Measurements from ENCODE around the gene SUSD1. TPM values are rescaled to one million over a fixed set of nuclear protein-coding genes. Genes with fewer than 3 reads are reported as not detected.
A peak's percentile ranks its signal among the peaks of the same experiment; 100 is the strongest.

SUSD1 gene
- total RNA-seq, 2 donors from 2014 or later = 6.2 to 10.6 TPM

DNA sequence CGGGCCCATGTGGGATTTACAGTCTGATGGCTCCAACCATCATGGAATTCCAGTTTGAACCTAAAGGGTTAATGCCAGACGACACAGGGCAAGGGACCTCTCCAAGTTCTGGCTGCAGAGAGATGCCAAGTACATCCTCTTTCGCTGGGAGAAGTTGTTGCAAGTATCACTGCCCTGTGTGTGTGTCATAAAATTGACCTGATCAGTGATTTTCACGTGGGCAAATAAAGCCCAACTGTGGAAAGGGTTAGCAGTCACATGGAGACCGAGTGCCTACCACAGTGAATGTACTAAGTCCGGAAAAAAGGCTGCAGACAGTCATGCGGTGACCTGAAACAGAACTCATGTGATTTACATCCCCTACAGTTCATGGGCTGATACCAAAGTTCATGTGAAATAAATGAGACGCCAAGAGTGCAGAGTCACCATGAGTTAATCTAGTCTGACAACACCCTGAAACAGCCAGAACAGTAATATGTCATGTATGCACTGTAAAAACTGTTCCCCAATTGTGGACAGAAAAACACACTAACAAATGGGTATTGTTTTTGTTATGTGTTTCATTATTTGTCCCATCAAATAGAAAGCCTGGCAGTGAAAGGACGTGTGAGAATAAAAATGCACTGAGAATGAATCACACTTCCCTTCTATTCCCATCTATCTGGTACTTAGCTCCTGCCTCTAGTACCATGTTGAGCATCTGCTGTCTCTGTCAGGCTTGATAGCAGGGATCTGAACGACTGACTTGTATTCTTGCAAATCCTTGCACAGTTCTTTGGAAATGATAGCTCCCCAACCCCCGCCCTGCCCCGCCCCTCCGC is 115.7 kb downstream of the SUSD1 start:
- TF ChIP-seq, protein P1, sequence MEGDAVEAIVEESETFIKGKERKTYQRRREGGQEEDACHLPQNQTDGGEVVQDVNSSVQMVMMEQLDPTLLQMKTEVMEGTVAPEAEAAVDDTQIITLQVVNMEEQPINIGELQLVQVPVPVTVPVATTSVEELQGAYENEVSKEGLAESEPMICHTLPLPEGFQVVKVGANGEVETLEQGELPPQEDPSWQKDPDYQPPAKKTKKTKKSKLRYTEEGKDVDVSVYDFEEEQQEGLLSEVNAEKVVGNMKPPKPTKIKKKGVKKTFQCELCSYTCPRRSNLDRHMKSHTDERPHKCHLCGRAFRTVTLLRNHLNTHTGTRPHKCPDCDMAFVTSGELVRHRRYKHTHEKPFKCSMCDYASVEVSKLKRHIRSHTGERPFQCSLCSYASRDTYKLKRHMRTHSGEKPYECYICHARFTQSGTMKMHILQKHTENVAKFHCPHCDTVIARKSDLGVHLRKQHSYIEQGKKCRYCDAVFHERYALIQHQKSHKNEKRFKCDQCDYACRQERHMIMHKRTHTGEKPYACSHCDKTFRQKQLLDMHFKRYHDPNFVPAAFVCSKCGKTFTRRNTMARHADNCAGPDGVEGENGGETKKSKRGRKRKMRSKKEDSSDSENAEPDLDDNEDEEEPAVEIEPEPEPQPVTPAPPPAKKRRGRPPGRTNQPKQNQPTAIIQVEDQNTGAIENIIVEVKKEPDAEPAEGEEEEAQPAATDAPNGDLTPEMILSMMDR (IDR thresholded peaks at IDR 0.05) = no peak
- Histone ChIP-seq H3K4me1 (peaks cover 0 to 19% of the 10 kb centered on the region in 2 donors), H3K4me3 (no peak overlapping the region), H3K36me3 (no peaks in the 10 kb centered on the region), H3K9me3 (no peaks in the 10 kb centered on the region), H3K27me3 (no peaks in the 10 kb centered on the region), H3K27ac (peak overlapping the region; percentile 41 to 84)
- no peak for DNase-seq (ENCODE audit: low spot score)

DNA sequence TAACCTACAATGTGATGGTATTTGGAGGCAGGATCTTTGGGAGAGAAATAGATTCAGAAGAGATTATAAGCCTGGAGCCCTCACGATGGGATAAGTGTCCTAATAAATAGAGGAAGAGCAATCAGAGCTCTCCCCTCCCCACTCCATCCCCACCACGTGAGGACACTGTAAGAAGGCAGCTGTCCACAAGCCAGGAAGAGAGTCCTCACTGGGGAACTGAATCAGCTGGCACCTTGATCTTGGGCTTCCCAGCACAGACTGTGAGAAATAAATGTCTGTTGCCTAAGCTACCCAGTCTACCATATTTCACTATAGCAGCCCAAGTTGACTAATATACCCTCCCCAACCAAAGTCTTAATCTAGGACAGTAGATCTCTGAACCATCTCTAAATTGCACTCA is 118.1 kb downstream of the SUSD1 start:
- Histone ChIP-seq H3K4me1 (peaks cover 0 to 19% of the 10 kb centered on the region in 2 donors), H3K27me3 (no peaks in the 10 kb centered on the region), H3K27ac (no peak overlapping the region), H3K4me3 (no peak overlapping the region), H3K36me3 (no peaks in the 10 kb centered on the region), H3K9me3 (no peaks in the 10 kb centered on the region)
- TF ChIP-seq, protein P1 (IDR thresholded peaks at IDR 0.05) = no peak
- no peak for DNase-seq (ENCODE audit: low spot score)

DNA sequence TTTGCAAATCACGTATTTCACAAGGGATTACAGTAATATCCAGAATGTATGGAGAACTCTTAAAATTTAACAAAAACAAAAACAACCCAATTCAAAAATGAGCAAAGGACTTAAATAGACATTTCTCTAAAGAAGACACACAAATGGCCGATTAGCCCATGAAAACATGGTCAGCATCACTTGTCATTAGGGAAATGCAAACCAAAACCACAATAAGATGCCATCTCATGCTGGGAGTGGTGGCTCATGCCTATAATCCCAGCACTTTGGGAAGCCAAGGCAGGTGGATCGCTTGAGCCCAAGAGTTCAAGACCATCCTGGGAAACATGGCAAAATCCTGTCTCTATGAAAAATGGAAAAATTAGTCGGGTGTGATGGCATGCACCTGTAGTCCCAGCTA is 120.2 kb downstream of the SUSD1 start:
- Histone ChIP-seq H3K4me1 (peaks cover 0 to 24% of the 10 kb centered on the region in 2 donors), H3K9me3 (no peaks in the 10 kb centered on the region), H3K27ac (no peak overlapping the region), H3K36me3 (no peaks in the 10 kb centered on the region), H3K27me3 (no peaks in the 10 kb centered on the region), H3K4me3 (no peak overlapping the region)
- TF ChIP-seq, protein P1 (IDR thresholded peaks at IDR 0.05) = no peak
- no peak for DNase-seq (ENCODE audit: low spot score)

DNA sequence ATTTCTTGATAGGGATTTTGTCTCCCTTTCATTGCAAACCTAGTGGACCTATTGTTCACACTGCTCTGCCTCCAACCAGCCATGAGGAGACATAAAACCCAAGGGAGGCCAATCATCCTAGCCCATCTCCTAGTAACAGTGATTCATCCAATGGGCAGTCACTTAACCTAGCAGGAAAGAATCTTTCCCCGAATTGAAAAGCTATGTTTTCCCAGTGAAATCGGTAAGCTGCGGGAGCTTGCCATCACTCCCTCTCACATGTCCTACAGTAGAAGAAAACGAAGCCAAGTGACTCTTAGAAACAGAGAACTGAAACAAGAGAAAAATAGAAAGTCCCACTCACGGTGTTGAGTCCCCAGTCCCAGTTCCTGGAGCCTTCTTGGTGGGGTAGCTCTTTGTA is 123.3 kb downstream of the SUSD1 start:
- DNase-seq (ENCODE audit: low spot score) = no peak
- Histone ChIP-seq H3K9me3 (no peaks in the 10 kb centered on the region), H3K27me3 (no peaks in the 10 kb centered on the region), H3K4me3 (no peak overlapping the region), H3K4me1 (peaks cover 0 to 23% of the 10 kb centered on the region in 2 donors), H3K36me3 (no peaks in the 10 kb centered on the region), H3K27ac (no peak overlapping the region)
- TF ChIP-seq, protein P1 (IDR thresholded peaks at IDR 0.05) = no peak

DNA sequence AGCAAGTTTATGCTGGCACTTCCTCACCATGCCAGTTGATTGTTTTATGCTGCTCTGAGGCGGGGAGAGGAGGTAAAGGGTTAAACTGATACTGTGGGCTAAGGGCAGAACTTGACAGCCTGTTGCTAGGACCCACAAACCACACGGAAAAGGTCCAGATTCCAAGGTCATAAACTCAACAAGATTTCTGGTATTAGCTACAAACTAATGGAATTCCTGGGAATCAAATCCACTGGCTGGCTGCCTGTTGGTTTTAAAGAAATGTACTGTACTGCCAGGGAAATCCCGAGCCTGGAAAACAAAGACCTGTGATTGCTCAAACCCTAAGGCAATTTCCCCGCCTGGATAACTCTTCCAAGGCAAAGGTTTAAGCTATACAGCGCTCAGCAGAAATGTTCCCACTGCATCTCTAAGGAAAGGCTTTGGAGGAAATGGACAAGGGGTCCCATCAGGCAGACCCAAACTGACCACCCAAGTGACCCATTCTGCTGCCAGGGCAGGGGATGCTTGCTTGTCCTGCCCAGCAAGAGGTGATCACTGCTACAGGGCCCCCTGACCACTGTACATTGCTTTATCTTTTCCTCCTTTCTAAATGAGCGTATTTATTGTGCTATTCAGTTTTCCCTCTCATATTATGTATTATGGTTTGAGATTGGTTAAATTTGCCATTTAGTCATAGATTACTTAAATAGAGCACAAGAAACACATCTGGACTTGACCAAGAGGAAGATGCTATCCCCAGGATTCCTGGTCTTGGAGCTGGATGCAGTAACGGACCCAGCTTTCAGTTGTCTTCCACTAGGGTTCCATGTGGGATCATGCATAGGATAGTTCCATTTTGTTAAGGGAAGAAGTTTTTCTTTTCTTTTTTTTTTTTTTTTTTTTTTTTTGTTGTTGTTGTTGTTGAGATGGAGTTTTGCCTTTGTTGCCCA is 124.3 kb downstream of the SUSD1 start:
- H3K4me3 ChIP-seq = no peak overlapping the region
- TF ChIP-seq, protein P1 (IDR thresholded peaks at IDR 0.05) = no peak
- peak overlapping the region; percentile 1 to 26 for H3K27ac ChIP-seq
- no peaks in the 10 kb centered on the region for H3K9me3 ChIP-seq
- no peaks in the 10 kb centered on the region for H3K27me3 ChIP-seq
- peaks cover 0 to 23% of the 10 kb centered on the region in 2 donors for H3K4me1 ChIP-seq
- DNase-seq (ENCODE audit: low spot score) = peak; percentile 70
- H3K36me3 ChIP-seq = no peaks in the 10 kb centered on the region

Measured in right atrium auricular region (tissue), 2 donors.